ENCODE data around the gene VSTM2B. TPM values are rescaled to one million over a fixed set of nuclear protein-coding genes. Genes with fewer than 3 reads are reported as not detected.
A peak's percentile ranks its signal among the peaks of the same experiment; 100 is the strongest.

VSTM2B gene
- total RNA-seq, 1 experiment from 2014 or later, result 0.31 TPM

- H2BK5ac ChIP-seq (ENCODE audit: insufficient read length, low read length), result no peak overlapping the region
- no peak overlapping the region for H2BK12ac ChIP-seq (ENCODE audit: insufficient read length, low read depth, low read length)
- no peak overlapping the region for H3K4ac ChIP-seq (ENCODE audit: low read depth, low read length)
- no peak for TF ChIP-seq CTCF (conservative IDR thresholded peaks at IDR 0.05)
- H3K14ac ChIP-seq (ENCODE audit: insufficient read depth, low read length), result no peak overlapping the region
- H3K27me3 Mint-ChIP-seq (ENCODE audit: low read depth), result no peaks in the 10 kb centered on the region; the same call in 1 of the 2 replicates
- H4K20me1 ChIP-seq (ENCODE audit: control insufficient read depth, insufficient read depth, insufficient read length), result no peaks in the 10 kb centered on the region
- H3K79me2 ChIP-seq (ENCODE audit: insufficient read depth, low read length), result no peaks in the 10 kb centered on the region
- no peak overlapping the region for H2BK20ac ChIP-seq (ENCODE audit: low read depth, low read length, poor library complexity, severe bottlenecking)
- H3K27me3 ChIP-seq (ENCODE audit: insufficient read depth, low read length), result no peaks in the 10 kb centered on the region
- peak overlapping the region; percentile 38 for H3K18ac ChIP-seq (ENCODE audit: insufficient read length, low read depth, low read length)
- WGBS (ENCODE audit: extremely low coverage, insufficient read length, low lambda C conversion rate), result no CpG with 5 or more reads among the region's 12 CpGs
- H3K56ac ChIP-seq (ENCODE audit: insufficient read length, low read depth, low read length), result no peak overlapping the region
- peaks cover 2% of the 10 kb centered on the region for H3K79me1 ChIP-seq (ENCODE audit: insufficient read depth, low read depth, low read length, poor library complexity, severe bottlenecking)
- H3K23ac ChIP-seq (ENCODE audit: insufficient read length, low read depth, low read length), result no peak overlapping the region
- no peak overlapping the region for H3K27ac ChIP-seq (ENCODE audit: insufficient read length, low read depth, low read length)
- H4K5ac ChIP-seq (ENCODE audit: insufficient read length, low read depth, low read length), result no peak overlapping the region
- H3K4me1 Mint-ChIP-seq, result peaks cover 14 to 18% of the 10 kb centered on the region in 2 experiments
- H4K91ac ChIP-seq (ENCODE audit: insufficient read length, low read depth, low read length), result no peak overlapping the region
- H2BK120ac ChIP-seq (ENCODE audit: low read depth, low read length, poor library complexity, severe bottlenecking), result no peak overlapping the region
- no peaks in the 10 kb centered on the region for H3K4me1 ChIP-seq (ENCODE audit: insufficient read depth, low read length)
- H3K9me3 ChIP-seq (ENCODE audit: control insufficient read depth, low read depth, low read length), result no peaks in the 10 kb centered on the region
- peaks cover 5% of the 10 kb centered on the region for H3K23me2 ChIP-seq (ENCODE audit: insufficient read length, low read depth, low read length, poor library complexity, severe bottlenecking)
- H3K4me2 ChIP-seq (ENCODE audit: insufficient read depth, insufficient read length, low read length), result peak overlapping the region; percentile 64
- no peak overlapping the region for H2AFZ ChIP-seq (ENCODE audit: low read length)
- no peak overlapping the region for H2AK5ac ChIP-seq (ENCODE audit: insufficient read length, low read length)
- DNase-seq, result no peak
- no peak overlapping the region for H2BK15ac ChIP-seq (ENCODE audit: low read depth, low read length)
- no peak overlapping the region for H3T11ph ChIP-seq (ENCODE audit: low read length)
- H3K27ac Mint-ChIP-seq, result peak overlapping the region; percentile 100; a peak in 5 of 7 replicates
- H3K4me3 Mint-ChIP-seq, result peak overlapping the region; percentile 100
- no peak overlapping the region for H4K8ac ChIP-seq (replicated peaks; ENCODE audit: insufficient read length, low read depth, low read length)
- peaks cover 2 to 22% (median 15%) of the 10 kb centered on the region in 3 experiments; a peak in 6 of 7 replicates for H3K36me3 Mint-ChIP-seq (ENCODE audit: insufficient read depth in 1 of 3, low read depth in 3 of 3)
- peaks cover 0 to 2% of the 10 kb centered on the region in 2 experiments; a peak in 1 of 5 replicates for H3K9me3 Mint-ChIP-seq
- peak overlapping the region; percentile 60 for H3K9ac ChIP-seq (ENCODE audit: extremely low read depth, insufficient read length, low read length)
These were observed 80.6 kb downstream of the VSTM2B start for GRCh38 chr19:29606420-29606747.
